ENCODE measurements around the gene FARP2.

Gene FARP2

DNA sequence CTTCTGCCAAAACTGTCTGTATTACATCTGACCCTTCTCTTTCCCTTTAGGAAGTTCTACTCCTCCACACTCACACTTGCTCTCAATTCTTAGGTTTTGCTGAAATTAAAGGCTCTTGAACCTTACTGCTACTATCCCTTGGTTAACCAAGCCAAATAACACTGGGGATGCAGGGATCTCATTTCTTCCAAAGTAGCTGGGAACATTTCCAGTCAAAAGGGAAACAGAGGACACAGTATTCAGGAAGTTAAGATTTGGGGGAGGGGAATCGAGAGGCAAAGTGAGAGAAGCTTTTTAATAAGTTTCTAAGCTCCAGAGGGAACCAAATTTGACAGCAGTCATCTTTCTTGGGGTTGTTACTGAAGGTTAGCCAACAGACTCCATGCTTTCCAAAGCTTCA lies 34.2 kb upstream of the FARP2 start (continued):
- TF ChIP-seq ZSCAN16 (tag by site-specific recombination; IDR thresholded peaks at IDR 0.05) (no peak), ZNF677 (tag by site-specific recombination; IDR thresholded peaks at IDR 0.05) (no peak), ZBTB48 (tag by site-specific recombination; IDR thresholded peaks at IDR 0.05) (no peak), ZFHX2 (tag by site-specific recombination; conservative IDR thresholded peaks at IDR 0.05) (no peak), ZNF302 (tag by site-specific recombination; IDR thresholded peaks at IDR 0.05; ENCODE audit: low read depth) (no peak), ZNF529 (tag by site-specific recombination; IDR thresholded peaks at IDR 0.05; ENCODE audit: insufficient replicate concordance) (no peak)
- TF ChIP-seq, protein P1, sequence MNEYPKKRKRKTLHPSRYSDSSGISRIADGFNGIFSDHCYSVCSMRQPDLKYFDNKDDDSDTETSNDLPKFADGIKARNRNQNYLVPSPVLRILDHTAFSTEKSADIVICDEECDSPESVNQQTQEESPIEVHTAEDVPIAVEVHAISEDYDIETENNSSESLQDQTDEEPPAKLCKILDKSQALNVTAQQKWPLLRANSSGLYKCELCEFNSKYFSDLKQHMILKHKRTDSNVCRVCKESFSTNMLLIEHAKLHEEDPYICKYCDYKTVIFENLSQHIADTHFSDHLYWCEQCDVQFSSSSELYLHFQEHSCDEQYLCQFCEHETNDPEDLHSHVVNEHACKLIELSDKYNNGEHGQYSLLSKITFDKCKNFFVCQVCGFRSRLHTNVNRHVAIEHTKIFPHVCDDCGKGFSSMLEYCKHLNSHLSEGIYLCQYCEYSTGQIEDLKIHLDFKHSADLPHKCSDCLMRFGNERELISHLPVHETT (tag by site-specific recombination; IDR thresholded peaks at IDR 0.05): no peak

DNA sequence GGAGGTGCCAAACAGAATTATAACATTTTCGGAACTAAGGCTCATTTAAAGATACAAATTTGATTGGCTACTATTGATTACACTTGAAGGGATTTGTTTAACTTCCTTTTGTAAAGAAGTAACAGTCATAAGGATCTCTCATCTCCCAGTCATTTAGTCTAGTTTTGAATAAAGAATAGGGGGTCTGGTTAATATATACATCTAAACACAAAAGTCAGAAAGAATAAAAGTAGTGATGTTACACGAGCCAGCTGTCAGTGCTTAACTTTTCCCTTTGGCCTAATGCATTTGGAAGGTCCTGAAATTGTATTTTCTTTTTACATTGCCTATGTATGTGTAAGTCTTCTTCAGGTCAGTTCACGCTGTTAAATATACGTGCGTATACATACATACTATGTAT lies 32.3 kb upstream of the FARP2 start:
- TF ChIP-seq YY1 (tag by site-specific recombination; IDR thresholded peaks at IDR 0.05) (no peak), GLIS2 (tag by site-specific recombination; IDR thresholded peaks at IDR 0.05) (no peak), MZF1 (tag by site-specific recombination; IDR thresholded peaks at IDR 0.05; ENCODE audit: borderline replicate concordance) (no peak), BCL11B (tag by site-specific recombination; IDR thresholded peaks at IDR 0.05; ENCODE audit: low read depth) (no peak), ZNF10 (tag by site-specific recombination; IDR thresholded peaks at IDR 0.05) (no peak), ZNF292 (tag by site-specific recombination; IDR thresholded peaks at IDR 0.05; ENCODE audit: borderline replicate concordance, low read depth) (no peak), IKZF3 (tag by site-specific recombination; IDR thresholded peaks at IDR 0.05) (no peak), GLI2 (tag by site-specific recombination; IDR thresholded peaks at IDR 0.05; ENCODE audit: borderline replicate concordance, low read depth) (no peak)
- TF ChIP-seq, protein P2, sequence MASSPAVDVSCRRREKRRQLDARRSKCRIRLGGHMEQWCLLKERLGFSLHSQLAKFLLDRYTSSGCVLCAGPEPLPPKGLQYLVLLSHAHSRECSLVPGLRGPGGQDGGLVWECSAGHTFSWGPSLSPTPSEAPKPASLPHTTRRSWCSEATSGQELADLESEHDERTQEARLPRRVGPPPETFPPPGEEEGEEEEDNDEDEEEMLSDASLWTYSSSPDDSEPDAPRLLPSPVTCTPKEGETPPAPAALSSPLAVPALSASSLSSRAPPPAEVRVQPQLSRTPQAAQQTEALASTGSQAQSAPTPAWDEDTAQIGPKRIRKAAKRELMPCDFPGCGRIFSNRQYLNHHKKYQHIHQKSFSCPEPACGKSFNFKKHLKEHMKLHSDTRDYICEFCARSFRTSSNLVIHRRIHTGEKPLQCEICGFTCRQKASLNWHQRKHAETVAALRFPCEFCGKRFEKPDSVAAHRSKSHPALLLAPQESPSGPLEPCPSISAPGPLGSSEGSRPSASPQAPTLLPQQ (tag by site-specific recombination; IDR thresholded peaks at IDR 0.05): no peak
- H3K9me3 ChIP-seq (ENCODE audit: control insufficient read depth, insufficient read depth, low read depth, low read length): no peaks in the 10 kb centered on the region
- ChIA-PET POLR2A (interaction anchor here (1.2 kb wide), 1 partner anchor 9 kb away, joined by 4 read pairs; the partner anchor contains the start of genes HDLBP and SEPTIN2), CTCF (no interaction called here)
- H3K4me3 ChIP-seq (ENCODE audit: low read depth, low read length): no peak overlapping the region
- H3K36me3 ChIP-seq (ENCODE audit: control insufficient read depth in 2 of 2, insufficient read depth in 1 of 2, low read length in 2 of 2): peaks cover 57% of the 10 kb centered on the region in 2 experiments
- peaks cover 8% of the 10 kb centered on the region for H3K4me1 ChIP-seq (ENCODE audit: control insufficient read depth, insufficient read depth, low read length)
- H3K27ac ChIP-seq (ENCODE audit: extremely low read depth, low read depth, low read length): no peak overlapping the region

DNA sequence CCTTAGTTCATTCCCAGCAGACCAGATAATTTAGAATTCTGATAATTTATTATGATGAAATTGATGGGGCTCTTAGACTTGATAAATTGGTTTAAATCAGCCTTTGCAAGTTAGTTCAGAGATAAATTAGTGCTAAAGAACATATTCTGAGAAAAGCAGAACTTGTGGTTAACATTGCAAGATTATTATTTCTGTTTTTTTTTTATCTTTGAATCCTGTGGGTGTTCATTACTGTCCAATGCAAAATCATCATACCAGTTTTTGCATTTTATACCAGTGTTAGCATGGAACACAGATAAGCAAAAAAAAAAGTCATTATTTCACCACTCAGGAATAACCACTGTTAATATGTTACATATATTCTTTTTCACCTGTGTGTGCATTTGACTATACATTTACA lies 31.3 kb upstream of the FARP2 start:
- H3K27ac ChIP-seq (ENCODE audit: extremely low read depth, low read depth, low read length): no peak overlapping the region
- ChIA-PET CTCF (no interaction called here), POLR2A (interaction anchor here (1.2 kb wide), 1 partner anchor 10 kb away, joined by 4 read pairs; the partner anchor contains the start of genes HDLBP and SEPTIN2)
- peaks cover 57 to 60% of the 10 kb centered on the region in 2 experiments for H3K36me3 ChIP-seq (ENCODE audit: control insufficient read depth in 2 of 2, insufficient read depth in 1 of 2, low read length in 2 of 2)
- H3K4me3 ChIP-seq (ENCODE audit: low read depth, low read length): no peak overlapping the region
- H3K9me3 ChIP-seq (ENCODE audit: control insufficient read depth, insufficient read depth, low read depth, low read length): no peaks in the 10 kb centered on the region
- H3K4me1 ChIP-seq (ENCODE audit: control insufficient read depth, insufficient read depth, low read length): peaks cover 8% of the 10 kb centered on the region
- TF ChIP-seq ZNF37A (tag by site-specific recombination; IDR thresholded peaks at IDR 0.05) (no peak), SCRT1 (tag by site-specific recombination; IDR thresholded peaks at IDR 0.05; ENCODE audit: borderline replicate concordance) (no peak), ZNF561 (tag by site-specific recombination; IDR thresholded peaks at IDR 0.05; ENCODE audit: borderline replicate concordance) (no peak), ZNF335 (tag by site-specific recombination; conservative IDR thresholded peaks at IDR 0.05) (no peak), GLI4 (tag by site-specific recombination; IDR thresholded peaks at IDR 0.05) (no peak), ZNF274 (IDR thresholded peaks at IDR 0.05; ENCODE audit: low read length) (no peak), ZNF274 (tag by site-specific recombination; IDR thresholded peaks at IDR 0.05; ENCODE audit: borderline replicate concordance) (no peak), ZNF146 (tag by site-specific recombination; IDR thresholded peaks at IDR 0.05) (no peak), ZNF175 (tag by site-specific recombination; IDR thresholded peaks at IDR 0.05) (no peak), ZNF670 (tag by site-specific recombination; IDR thresholded peaks at IDR 0.05; ENCODE audit: low read depth) (no peak), ZNF10 (tag by site-specific recombination; IDR thresholded peaks at IDR 0.05) (no peak), ZNF785 (tag by site-specific recombination; IDR thresholded peaks at IDR 0.05) (no peak), ZNF660 (tag by site-specific recombination; IDR thresholded peaks at IDR 0.05) (no peak)
- TF ChIP-seq, protein P3, sequence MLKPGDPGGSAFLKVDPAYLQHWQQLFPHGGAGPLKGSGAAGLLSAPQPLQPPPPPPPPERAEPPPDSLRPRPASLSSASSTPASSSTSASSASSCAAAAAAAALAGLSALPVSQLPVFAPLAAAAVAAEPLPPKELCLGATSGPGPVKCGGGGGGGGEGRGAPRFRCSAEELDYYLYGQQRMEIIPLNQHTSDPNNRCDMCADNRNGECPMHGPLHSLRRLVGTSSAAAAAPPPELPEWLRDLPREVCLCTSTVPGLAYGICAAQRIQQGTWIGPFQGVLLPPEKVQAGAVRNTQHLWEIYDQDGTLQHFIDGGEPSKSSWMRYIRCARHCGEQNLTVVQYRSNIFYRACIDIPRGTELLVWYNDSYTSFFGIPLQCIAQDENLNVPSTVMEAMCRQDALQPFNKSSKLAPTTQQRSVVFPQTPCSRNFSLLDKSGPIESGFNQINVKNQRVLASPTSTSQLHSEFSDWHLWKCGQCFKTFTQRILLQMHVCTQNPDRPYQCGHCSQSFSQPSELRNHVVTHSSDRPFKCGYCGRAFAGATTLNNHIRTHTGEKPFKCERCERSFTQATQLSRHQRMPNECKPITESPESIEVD (tag by site-specific recombination; IDR thresholded peaks at IDR 0.05): no peak

All from HEK293 (cell line).